BJ (cell line): Measurements from ENCODE around the gene GABBR2. TPM values are rescaled to one million over a fixed set of nuclear protein-coding genes. Genes with fewer than 3 reads are reported as not detected.

Experiments
- CTCF ChIA-PET: fragments of 350-600 bp; formaldehyde crosslinking; extraction: SDS; loops from one replicate; lab custom pipeline; 2021; ENCODE audit warnings: antibody characterized with exemption, inconsistent platforms; lab: Yijun Ruan, JAX
- POLR2A ChIA-PET: fragments of 300-600 bp; sonication (Branson Sonifier 250); formaldehyde crosslinking; extraction: SDS; loops from one replicate; lab custom pipeline; 2021; ENCODE audit warnings: antibody characterized with exemption; lab: Charles Lee
- DNase-seq: peaks from one replicate; pipeline ENCODE4 v3.0.0-alpha.2; 2011; ENCODE audit warnings: low read depth
- H3K27me3 ChIP-seq: 2 replicates; pipeline ENCODE4 v1.6.0; 2011; ENCODE audit warnings: low read length; ENCODE audit not compliant: control insufficient read depth, insufficient read depth
- H3K36me3 ChIP-seq: 2 replicates; pipeline ENCODE4 v1.5.1; 2011; ENCODE audit warnings: low read length; ENCODE audit not compliant: control insufficient read depth, insufficient read depth
- H3K4me3 ChIP-seq: 2 replicates; pipeline ENCODE4 v1.5.1; 2011; ENCODE audit warnings: low read depth, mild to moderate bottlenecking, control low read depth, low read length
- polyA plus RNA-seq: library from polyadenylated mRNA; depleted of rRNA; stranded (reverse); fragments of >200 nt; gene quantifications from 2 replicates; pipeline ENCODE4 v1.2.3, GENCODE V29; 2011
- TF ChIP-seq, protein P1 (sequence below): IDR thresholded peaks from 2 replicates; pipeline ENCODE4 v1.5.1; 2011; ENCODE audit warnings: low read depth, mild to moderate bottlenecking, control low read depth, inconsistent platforms, low read length, moderate library complexity; ENCODE audit not compliant: insufficient read depth

Gene GABBR2
- polyA plus RNA-seq, 1 experiment = 1.6 TPM

DNA sequence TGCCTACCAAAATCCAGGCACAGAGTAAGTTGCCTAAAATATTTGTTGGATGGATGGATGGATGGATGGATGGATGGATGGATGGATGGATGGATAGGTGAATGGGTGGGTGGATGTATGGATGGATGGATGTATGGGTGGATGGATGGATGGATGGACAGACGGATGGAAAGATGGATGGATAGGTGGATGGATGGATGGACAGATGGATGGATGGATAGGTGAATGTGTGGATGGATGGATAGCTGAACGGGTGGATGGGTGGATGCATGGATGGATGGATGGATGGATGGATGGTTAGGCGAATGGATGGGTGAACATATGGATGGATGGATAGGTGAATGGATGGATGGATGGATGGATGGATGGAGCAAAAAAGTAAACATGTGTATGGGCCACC is 131.9 kb downstream of the GABBR2 start:
- no peak overlapping the region for H3K4me3 ChIP-seq
- no peaks in the 10 kb centered on the region for H3K36me3 ChIP-seq
- H3K27me3 ChIP-seq = peaks cover 3% of the 10 kb centered on the region
- CTCF ChIA-PET = interaction anchor here (1.0 to 1.3 kb wide), 2 partner anchors 14 to 40 kb away, joined by 3 to 4 read pairs; no protein-coding TSS in a partner anchor
- POLR2A ChIA-PET = no interaction called here
- DNase-seq = no peak
- TF ChIP-seq, protein P1, sequence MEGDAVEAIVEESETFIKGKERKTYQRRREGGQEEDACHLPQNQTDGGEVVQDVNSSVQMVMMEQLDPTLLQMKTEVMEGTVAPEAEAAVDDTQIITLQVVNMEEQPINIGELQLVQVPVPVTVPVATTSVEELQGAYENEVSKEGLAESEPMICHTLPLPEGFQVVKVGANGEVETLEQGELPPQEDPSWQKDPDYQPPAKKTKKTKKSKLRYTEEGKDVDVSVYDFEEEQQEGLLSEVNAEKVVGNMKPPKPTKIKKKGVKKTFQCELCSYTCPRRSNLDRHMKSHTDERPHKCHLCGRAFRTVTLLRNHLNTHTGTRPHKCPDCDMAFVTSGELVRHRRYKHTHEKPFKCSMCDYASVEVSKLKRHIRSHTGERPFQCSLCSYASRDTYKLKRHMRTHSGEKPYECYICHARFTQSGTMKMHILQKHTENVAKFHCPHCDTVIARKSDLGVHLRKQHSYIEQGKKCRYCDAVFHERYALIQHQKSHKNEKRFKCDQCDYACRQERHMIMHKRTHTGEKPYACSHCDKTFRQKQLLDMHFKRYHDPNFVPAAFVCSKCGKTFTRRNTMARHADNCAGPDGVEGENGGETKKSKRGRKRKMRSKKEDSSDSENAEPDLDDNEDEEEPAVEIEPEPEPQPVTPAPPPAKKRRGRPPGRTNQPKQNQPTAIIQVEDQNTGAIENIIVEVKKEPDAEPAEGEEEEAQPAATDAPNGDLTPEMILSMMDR = no peak

GRCh38 chr9:98576354-98576753 is 132.4 kb downstream of the GABBR2 start:
- TF ChIP-seq, protein P1 = no peak
- ChIA-PET POLR2A (no interaction called here), CTCF (interaction anchor here (1.0 to 1.3 kb wide), 2 partner anchors 14 to 40 kb away, joined by 3 to 4 read pairs; no protein-coding TSS in a partner anchor)
- no peak for DNase-seq
- Histone ChIP-seq H3K4me3 (no peak overlapping the region), H3K27me3 (peaks cover 3% of the 10 kb centered on the region), H3K36me3 (no peaks in the 10 kb centered on the region)

GRCh38 chr9:98575379-98576346 is 133.1 kb downstream of the GABBR2 start:
- CTCF ChIA-PET = interaction anchor here (1.0 to 1.3 kb wide), 3 partner anchors 15 to 39 kb away, joined by 3 to 4 read pairs (median 3); no protein-coding TSS in a partner anchor
- Histone ChIP-seq H3K4me3 (no peak overlapping the region), H3K36me3 (no peaks in the 10 kb centered on the region), H3K27me3 (peaks cover 2% of the 10 kb centered on the region)
- TF ChIP-seq, protein P1 = no peak
- no peak for DNase-seq
- POLR2A ChIA-PET = no interaction called here

DNA sequence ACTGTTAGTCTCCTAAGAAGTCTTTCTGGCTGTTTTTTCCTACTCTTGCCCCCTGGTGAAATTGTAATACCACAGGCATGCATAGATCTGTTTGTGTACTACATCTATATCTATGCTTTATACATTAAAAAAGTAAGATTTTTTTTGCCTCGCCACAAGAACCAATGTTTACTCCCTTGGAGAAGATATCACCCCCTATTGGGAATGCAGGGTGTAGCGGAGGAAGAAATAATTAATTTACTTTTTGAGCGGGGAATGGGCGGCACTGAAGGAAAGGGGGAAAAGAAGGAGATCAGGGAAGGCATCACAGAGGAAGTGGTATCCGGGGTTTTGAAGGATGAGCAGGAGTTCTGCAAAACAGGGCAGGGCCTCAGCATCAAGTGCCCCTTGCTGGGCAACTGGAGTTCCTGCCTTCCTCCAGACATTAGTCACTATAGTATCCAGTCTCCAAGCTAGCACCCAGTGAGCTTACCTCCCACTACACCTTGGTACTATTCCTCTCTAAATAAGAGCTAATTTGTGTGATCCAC is 134.9 kb downstream of the GABBR2 start:
- Histone ChIP-seq H3K36me3 (no peaks in the 10 kb centered on the region), H3K27me3 (peaks cover 1% of the 10 kb centered on the region), H3K4me3 (no peak overlapping the region)
- POLR2A ChIA-PET = no interaction called here
- TF ChIP-seq, protein P1 = no peak
- no peak for DNase-seq
- CTCF ChIA-PET = interaction anchor here (1.2 kb wide), 1 partner anchor 10 kb away, joined by 4 read pairs; no protein-coding TSS in a partner anchor

GRCh38 chr9:98572796-98573195 is 135.9 kb downstream of the GABBR2 start:
- ChIA-PET POLR2A (no interaction called here), CTCF (interaction anchor here (1.0 to 1.1 kb wide), 2 partner anchors 17 to 203 kb away, joined by 3 read pairs; no protein-coding TSS in a partner anchor)
- H3K36me3 ChIP-seq = no peaks in the 10 kb centered on the region
- TF ChIP-seq, protein P1 = no peak
- no peak for DNase-seq
- no peak overlapping the region for H3K4me3 ChIP-seq
- peaks cover 3% of the 10 kb centered on the region for H3K27me3 ChIP-seq
